HG03039 (cell line): Measurements from ENCODE around the gene MAGEA2B.
A peak's percentile ranks its signal among the peaks of the same experiment; 100 is the strongest.
"Not testable (repeated sequence)": the region's sequence is repeated elsewhere in the genome, so short reads cannot be mapped to it uniquely, and the experiment has no call there.

Source experiments
- ATAC-seq: cut with Tn5 transposase; IDR thresholded peaks from one replicate; pipeline ENCODE4 v1.9.1; 2021; ENCODE audit warnings: mild to moderate bottlenecking, moderate library complexity; ENCODE audit not compliant: unreplicated experiment

Gene MAGEA2B, protein sequence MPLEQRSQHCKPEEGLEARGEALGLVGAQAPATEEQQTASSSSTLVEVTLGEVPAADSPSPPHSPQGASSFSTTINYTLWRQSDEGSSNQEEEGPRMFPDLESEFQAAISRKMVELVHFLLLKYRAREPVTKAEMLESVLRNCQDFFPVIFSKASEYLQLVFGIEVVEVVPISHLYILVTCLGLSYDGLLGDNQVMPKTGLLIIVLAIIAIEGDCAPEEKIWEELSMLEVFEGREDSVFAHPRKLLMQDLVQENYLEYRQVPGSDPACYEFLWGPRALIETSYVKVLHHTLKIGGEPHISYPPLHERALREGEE

DNA sequence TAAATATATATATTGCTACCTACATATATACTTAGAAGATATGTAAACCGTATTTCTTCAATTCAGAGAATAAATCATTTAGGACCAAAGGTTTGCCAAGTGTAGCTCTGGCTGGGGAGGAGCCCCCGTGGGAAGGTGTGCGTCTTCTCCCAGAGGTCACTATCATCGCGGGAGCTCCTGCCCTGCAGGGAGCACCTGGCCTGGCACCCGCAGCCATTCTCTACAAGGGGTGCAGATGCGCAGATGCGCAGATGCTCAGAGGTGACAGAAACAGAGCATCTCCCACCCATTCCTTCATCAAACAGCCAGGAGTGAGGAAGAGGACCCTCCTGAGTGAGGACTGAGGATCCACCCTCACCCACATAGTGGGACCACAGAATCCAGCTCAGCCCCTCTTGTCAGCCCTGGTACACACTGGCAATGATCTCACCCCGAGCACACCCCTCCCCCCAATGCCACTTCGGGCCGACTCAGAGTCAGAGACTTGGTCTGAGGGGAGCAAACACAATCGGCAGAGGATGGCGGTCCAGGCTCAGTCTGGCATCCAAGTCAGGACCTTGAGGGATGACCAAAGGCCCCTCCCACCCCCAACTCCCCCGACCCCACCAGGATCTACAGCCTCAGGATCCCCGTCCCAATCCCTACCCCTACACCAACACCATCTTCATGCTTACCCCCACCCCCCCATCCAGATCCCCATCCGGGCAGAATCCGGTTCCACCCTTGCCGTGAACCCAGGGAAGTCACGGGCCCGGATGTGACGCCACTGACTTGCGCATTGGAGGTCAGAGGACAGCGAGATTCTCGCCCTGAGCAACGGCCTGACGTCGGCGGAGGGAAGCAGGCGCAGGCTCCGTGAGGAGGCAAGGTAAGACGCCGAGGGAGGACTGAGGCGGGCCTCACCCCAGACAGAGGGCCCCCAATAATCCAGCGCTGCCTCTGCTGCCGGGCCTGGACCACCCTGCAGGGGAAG lies at the start of gene MAGEA2B:
Gene MAGEA2B (plus strand): TSS at position 814 of the 973 bp plus-strand sequence. CDS start 2,479 bp downstream, outside the sequence.
- ATAC-seq = not testable (repeated sequence)

DNA sequence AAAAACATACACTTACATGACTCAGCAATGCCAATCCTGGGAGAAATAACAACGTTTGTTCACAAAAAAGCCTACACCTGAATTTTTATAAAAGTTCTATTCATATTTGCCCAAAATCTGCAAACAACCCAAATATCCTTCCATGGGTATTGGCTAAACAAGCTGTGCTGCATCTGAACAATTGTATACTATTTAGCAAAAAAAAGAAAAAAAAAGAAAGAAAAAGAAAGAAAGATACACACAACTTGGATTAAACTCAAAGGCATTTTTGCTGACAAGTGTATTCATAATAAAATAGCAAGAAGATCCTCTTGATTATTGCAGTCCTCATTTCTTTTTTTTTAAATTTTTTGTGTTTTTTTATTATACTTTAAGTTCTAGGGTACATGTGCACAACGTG lies 40.3 kb upstream of the MAGEA2B start:
- no peak for ATAC-seq

DNA sequence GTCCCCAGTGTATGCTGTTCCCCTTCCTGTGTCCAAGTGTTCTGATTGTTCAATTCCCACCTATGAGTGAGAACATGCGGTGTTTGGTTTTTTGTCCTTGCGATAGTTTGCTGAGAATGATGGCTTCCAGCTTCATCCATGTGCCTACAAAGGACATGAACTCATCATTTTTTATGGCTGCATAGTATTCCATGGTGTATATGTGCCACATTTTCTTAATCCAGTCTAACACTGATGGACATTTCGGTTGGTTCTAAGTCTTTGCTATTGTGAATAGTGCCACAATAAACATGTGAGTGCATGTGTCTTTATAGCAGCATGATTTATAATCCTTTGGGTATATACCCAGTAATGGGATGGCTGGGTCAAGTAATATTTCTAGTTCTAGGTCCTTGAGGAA lies 39.8 kb upstream of the MAGEA2B start:
- ATAC-seq = not testable (repeated sequence)

DNA sequence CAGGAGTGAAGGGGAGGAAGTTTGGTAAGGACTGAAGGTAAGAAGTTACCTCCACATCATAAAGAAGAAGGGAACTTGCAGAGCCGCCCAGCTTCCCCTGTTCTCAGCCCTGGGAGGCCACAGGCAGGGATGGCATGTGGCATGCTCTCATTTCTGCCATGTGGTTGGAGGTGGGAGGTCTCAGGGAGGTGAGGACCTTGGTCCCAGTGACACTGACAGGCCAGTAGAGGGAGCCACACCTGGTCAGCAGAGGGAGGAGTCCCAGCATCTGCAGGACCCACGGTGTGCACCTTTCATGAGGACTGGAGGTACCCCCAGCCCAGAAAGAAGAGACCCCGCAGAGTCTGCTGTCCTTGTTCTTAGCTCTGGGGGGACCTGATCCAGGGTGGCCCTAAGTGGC lies 33.4 kb upstream of the MAGEA2B start:
- peak; percentile 73 for ATAC-seq

DNA sequence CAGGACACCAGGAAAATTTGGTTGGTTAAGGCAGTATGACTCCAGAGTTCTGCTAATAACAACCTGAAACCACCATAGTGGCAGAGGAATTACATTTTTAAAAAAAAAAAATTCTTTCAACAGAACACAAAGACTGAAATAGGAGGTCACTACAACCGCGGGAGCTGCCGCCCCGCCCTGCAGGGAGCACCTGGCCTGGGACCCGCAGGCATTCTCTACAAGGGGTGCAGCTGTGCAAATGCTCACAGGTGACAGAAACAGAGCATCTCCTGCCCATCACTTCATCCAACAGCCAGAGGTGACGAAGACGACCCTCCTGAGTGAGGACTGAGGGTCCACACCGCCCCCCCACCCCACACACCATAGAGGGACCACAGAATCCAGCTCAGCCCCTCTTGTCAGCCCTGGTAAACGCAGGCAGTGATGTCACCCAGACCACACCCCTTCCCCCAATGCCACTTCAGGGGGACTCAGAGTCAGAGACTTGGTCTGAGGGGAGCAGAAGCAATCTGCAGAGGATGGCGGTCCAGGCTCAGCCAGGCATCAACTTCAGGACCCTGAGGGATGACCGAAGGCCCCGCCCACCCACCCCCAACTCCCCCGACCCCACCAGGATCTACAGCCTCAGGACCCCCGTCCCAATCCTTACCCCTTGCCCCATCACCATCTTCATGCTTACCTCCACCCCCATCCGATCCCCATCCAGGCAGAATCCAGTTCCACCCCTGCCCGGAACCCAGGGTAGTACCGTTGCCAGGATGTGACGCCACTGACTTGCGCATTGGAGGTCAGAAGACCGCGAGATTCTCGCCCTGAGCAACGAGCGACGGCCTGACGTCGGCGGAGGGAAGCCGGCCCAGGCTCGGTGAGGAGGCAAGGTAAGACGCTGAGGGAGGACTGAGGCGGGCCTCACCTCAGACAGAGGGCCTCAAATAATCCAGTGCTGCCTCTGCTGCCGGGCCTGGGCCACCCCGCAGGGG lies 16.2 kb upstream of the MAGEA2B start, which contains the start of gene MAGEA3:
Gene MAGEA3 (plus strand): TSS at position 843 of the 980 bp plus-strand sequence. CDS start 2,039 bp downstream, outside the sequence.
- ATAC-seq = not testable (repeated sequence)

DNA sequence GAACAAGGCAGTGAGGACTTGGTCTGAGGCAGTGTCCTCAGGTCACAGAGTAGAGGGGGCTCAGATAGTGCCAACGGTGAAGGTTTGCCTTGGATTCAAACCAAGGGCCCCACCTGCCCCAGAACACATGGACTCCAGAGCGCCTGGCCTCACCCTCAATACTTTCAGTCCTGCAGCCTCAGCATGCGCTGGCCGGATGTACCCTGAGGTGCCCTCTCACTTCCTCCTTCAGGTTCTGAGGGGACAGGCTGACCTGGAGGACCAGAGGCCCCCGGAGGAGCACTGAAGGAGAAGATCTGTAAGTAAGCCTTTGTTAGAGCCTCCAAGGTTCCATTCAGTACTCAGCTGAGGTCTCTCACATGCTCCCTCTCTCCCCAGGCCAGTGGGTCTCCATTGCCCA lies 14.0 kb upstream of the MAGEA2B start:
- not testable (repeated sequence) for ATAC-seq

DNA sequence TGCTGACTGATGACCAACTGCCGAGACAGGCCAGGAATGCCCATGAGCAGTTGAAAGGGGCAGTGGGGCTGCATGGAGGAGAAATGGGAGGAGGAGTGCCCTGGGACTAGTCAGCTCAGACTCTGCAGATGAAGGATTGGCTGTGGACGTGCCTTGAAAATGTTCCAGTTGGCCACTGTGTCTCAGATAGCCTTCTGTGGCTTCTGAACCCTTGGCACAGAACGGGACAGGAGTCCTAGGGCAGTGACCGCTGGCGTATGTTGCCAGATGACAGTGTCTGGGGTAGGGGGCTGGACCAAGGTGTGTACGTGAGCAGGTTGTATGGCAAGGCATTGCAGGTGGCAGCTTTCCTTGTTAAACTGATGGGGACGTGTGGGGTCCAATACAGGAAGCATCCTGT lies 7.9 kb upstream of the MAGEA2B start:
- ATAC-seq = not testable (repeated sequence)

DNA sequence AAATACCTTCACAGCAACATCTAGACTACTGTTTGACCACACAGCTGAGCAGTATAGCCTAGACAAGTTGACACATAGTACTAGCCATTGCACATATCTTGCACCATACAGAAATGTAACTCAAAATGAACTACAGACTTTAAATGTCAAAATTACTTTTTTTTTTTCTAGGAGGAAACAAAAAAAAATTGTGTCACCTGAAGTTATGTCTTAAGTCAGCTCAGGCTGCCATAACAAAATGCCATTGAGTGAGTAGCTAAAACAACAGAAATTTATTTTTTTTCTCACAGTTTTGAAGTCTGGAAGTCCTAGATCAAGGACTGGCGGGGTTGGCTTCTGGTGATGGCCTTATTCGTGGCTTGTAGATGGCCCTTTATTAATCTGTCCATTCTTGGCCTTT lies 5.3 kb upstream of the MAGEA2B start, which contains the start of gene CSAG2:
Gene CSAG2 (minus strand): TSS at position 101 of the 400 bp plus-strand sequence. CDS start 161 bp downstream, outside the sequence.
- ATAC-seq = not testable (repeated sequence)

DNA sequence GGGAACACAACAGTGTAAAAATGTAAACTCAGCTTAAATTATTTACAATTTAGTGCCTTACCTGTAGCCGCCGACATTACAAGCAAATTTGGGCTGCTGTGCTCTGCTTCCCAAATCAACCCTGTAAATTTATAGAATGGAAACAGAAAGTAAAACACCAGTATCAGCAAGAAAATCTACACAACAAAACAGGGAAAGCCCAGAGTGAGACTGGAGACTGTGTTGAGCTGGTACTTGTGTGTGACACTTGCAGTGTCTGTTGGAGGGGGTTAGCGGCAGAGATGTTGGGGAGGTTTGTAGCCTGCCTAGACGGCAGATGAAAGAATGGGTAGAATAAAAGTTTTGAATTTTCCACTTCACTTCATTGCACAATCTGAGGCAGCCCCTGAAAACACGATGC lies 1.2 kb upstream of the MAGEA2B start:
- not testable (repeated sequence) for ATAC-seq

DNA sequence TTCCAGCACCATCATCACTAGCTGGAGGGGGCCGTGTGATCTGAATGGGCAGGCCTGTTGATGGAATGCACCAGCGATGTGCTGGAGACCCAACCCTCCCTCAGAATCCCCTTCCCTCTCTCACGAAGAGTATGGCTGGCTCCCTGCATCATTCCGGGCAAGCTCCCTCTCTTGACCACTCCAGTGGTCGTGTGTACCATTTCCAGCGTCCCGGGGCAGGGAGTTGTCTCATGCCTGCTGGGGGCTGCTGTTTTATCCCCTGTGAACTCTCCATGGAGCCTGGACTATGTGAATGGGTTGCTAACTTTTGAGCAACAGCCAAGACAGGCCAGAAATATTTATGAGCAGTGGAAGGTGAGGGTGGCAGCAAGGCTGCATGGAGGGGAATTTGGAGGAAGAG lies 11.0 kb downstream of the MAGEA2B start:
- no peak for ATAC-seq

DNA sequence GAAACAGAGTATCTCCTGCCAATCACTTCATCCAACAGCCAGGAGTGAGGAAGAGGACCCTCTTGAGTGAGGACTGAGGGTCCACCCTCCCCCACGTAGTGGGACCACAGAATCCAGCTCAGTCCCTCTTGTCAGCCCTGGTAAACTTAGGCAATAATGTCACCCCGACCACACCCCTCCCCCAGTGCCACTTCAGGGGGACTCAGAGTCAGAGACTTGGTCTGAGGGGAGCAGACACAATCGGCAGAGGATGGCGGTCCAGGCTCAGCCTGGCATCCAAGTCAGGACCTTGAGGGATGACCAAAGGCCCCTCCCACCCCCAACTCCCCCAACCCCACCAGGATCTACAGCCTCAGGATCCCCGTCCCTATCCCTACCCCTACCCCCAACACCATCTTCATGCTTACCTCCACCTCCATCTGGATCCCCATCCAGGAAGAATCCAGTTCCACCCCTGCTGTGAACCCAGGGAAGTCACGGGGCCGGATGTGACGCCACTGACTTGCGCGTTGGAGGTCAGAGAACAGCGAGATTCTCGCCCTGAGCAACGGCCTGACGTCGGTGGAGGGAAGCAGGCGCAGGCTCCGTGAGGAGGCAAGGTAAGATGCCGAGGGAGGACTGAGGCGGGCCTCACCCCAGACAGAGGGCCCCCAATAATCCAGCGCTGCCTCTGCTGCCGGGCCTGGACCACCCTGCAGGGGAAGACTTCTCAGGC lies 19.0 kb downstream of the MAGEA2B start, which contains the start of the genes CSAG1 and MAGEA12:
Gene CSAG1 (minus strand): TSS at position 461 of the 715 bp plus-strand sequence. CDS start 1,261 bp downstream, outside the sequence.
Gene MAGEA12 (plus strand): TSS at position 497 of the 715 bp plus-strand sequence. CDS start 2,405 bp downstream, outside the sequence.
- ATAC-seq = no peak

DNA sequence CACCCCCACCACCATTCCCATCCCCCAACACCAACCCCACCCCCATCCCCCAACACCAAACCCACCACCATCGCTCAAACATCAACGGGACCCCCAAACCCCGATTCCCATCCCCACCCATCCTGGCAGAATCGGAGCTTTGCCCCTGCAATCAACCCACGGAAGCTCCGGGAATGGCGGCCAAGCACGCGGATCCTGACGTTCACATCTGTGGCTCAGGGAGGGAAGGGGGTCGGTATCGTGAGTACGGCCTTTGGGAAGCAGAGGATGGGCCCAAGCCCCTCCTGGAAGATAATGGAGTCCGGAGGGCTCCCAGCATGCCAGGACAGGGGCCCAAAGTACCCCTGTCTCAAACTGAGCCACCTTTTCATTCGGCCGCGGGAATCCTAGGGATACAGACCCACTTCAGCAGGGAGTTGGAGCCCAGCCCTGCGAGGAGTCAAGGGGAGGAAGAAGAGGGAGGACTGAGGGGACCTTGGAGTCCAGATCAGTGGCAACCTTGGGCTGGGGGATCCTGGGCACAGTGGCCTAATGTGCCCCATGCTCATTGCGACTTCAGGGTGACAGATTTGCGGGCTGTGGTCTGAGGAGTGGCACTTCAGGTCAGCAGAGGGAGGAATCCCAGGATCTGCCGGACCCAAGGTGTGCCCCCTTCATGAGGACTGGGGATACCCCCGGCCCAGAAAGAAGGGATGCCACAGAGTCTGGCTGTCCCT lies 19.9 kb downstream of the MAGEA2B start:
- ATAC-seq = not testable (repeated sequence)

DNA sequence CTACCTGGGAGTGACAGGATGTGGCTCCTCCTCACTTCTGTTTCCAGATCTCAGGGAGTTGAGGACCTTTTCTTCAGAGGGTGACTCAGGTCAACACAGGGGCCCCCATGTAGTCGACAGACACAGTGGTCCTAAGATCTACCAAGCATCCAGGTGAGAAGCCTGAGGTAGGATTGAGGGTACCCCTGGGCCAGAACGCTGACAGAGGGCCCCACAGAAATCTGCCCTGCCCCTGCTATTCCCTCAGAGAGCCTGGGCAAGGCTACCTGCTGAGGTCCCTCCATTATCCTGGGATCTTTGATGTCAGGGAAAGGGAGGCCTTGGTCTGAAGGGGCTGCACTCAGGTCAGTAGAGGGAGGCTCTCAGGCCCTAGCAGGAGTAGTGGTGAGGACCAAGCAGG lies 20.7 kb downstream of the MAGEA2B start:
- no peak for ATAC-seq

DNA sequence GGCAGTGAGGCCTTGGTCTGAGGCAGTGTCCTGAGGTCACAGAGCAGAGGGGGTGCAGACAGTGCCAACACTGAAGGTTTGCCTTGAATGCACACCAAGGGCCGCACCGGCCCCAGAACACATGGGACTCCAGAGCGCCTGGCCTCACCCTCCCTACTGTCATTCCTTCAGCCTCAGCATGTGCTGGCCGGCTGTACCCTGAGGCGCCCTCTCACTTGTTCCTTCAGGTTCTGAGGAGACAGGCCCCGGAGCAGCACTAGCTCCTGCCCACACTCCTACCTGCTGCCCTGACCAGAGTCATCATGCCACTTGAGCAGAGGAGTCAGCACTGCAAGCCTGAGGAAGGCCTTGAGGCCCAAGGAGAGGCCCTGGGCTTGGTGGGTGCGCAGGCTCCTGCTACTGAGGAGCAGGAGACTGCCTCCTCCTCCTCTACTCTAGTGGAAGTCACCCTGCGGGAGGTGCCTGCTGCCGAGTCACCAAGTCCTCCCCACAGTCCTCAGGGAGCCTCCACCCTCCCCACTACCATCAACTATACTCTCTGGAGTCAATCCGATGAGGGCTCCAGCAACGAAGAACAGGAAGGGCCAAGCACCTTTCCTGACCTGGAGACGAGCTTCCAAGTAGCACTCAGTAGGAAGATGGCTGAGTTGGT lies 21.6 kb downstream of the MAGEA2B start:
- no peak for ATAC-seq

DNA sequence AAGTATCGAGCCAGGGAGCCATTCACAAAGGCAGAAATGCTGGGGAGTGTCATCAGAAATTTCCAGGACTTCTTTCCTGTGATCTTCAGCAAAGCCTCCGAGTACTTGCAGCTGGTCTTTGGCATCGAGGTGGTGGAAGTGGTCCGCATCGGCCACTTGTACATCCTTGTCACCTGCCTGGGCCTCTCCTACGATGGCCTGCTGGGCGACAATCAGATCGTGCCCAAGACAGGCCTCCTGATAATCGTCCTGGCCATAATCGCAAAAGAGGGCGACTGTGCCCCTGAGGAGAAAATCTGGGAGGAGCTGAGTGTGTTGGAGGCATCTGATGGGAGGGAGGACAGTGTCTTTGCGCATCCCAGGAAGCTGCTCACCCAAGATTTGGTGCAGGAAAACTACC lies 22.1 kb downstream of the MAGEA2B start:
- not testable (repeated sequence) for ATAC-seq

DNA sequence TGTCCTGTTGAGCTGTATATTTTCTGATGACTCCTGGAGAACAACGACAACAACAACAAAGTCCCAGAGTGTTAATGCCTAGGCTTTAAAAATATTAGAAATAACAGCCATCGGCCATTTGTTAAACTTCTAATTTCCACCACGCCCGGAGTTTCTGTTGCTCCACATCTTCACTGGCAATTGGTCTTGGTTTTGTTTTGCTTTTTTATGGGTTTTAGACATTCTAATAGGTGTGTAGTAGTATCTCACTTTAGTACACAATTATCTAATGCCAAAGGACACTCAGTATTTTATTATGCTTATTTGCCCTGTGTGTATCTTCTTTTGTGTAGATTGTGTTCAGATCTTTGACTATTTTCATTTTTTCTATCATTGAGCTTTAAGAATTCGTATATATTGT lies 24.1 kb downstream of the MAGEA2B start:
- ATAC-seq = no peak

DNA sequence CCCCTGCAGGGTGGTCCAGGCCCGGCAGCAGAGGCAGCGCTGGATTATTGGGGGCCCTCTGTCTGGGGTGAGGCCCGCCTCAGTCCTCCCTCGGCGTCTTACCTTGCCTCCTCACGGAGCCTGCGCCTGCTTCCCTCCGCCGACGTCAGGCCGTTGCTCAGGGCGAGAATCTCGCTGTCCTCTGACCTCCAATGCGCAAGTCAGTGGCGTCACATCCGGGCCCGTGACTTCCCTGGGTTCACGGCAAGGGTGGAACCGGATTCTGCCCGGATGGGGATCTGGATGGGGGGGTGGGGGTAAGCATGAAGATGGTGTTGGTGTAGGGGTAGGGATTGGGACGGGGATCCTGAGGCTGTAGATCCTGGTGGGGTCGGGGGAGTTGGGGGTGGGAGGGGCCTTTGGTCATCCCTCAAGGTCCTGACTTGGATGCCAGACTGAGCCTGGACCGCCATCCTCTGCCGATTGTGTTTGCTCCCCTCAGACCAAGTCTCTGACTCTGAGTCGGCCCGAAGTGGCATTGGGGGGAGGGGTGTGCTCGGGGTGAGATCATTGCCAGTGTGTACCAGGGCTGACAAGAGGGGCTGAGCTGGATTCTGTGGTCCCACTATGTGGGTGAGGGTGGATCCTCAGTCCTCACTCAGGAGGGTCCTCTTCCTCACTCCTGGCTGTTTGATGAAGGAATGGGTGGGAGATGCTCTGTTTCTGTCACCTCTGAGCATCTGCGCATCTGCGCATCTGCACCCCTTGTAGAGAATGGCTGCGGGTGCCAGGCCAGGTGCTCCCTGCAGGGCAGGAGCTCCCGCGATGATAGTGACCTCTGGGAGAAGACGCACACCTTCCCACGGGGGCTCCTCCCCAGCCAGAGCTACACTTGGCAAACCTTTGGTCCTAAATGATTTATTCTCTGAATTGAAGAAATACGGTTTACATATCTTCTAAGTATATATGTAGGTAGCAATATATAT lies 39.5 kb downstream of the MAGEA2B start, which contains the start of gene MAGEA2:
Gene MAGEA2 (minus strand): TSS at position 157 of the 965 bp plus-strand sequence. CDS start 2,479 bp downstream, outside the sequence.
- ATAC-seq = not testable (repeated sequence)
